ENCODE data around the gene ABL1.

DNA sequence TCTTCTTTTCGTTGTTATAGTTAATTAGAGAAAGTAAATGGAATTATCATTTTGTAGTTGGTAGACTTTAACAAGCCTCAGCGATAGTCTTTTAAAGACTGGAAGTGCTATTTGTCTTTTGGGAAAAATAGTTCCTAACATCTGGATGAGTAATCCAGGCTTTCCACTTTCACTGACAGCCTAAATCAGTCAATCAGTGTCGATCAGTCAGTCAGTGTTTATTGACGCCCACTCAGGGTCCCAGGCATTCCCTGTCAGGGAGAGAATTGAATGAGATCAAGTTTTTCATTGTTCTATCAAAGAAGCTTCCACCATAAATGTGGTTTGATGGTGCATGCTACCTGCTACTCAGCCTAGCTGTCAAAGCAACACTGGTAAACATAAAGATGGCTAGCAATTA, 2.6 kb downstream of the ABL1 start:
- TF ChIP-seq ZNF703 (CRISPR knock-in tag; IDR thresholded peaks at IDR 0.05; ENCODE audit: borderline replicate concordance) (no peak), NCOA2 (CRISPR knock-in tag; IDR thresholded peaks at IDR 0.05) (no peak), ZFP82 (CRISPR knock-in tag; IDR thresholded peaks at IDR 0.05; ENCODE audit: borderline replicate concordance) (no peak), EZH2 (conservative IDR thresholded peaks at IDR 0.05; ENCODE audit: low read depth, low read length) (no peak), GABPA (IDR thresholded peaks at IDR 0.05; ENCODE audit: low read depth, low read length) (no peak), GABPA (CRISPR knock-in tag; IDR thresholded peaks at IDR 0.05; ENCODE audit: low read depth) (no peak)
- TF ChIP-seq, protein P1, sequence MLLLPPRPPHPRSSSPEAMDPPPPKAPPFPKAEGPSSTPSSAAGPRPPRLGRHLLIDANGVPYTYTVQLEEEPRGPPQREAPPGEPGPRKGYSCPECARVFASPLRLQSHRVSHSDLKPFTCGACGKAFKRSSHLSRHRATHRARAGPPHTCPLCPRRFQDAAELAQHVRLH (CRISPR knock-in tag; IDR thresholded peaks at IDR 0.05; ENCODE audit: borderline replicate concordance, low read depth) = no peak
- TF ChIP-seq, protein P2, sequence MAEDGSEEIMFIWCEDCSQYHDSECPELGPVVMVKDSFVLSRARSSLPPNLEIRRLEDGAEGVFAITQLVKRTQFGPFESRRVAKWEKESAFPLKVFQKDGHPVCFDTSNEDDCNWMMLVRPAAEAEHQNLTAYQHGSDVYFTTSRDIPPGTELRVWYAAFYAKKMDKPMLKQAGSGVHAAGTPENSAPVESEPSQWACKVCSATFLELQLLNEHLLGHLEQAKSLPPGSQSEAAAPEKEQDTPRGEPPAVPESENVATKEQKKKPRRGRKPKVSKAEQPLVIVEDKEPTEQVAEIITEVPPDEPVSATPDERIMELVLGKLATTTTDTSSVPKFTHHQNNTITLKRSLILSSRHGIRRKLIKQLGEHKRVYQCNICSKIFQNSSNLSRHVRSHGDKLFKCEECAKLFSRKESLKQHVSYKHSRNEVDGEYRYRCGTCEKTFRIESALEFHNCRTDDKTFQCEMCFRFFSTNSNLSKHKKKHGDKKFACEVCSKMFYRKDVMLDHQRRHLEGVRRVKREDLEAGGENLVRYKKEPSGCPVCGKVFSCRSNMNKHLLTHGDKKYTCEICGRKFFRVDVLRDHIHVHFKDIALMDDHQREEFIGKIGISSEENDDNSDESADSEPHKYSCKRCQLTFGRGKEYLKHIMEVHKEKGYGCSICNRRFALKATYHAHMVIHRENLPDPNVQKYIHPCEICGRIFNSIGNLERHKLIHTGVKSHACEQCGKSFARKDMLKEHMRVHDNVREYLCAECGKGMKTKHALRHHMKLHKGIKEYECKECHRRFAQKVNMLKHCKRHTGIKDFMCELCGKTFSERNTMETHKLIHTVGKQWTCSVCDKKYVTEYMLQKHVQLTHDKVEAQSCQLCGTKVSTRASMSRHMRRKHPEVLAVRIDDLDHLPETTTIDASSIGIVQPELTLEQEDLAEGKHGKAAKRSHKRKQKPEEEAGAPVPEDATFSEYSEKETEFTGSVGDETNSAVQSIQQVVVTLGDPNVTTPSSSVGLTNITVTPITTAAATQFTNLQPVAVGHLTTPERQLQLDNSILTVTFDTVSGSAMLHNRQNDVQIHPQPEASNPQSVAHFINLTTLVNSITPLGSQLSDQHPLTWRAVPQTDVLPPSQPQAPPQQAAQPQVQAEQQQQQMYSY (CRISPR knock-in tag; IDR thresholded peaks at IDR 0.05) = no peak
- TF ChIP-seq, protein P3, sequence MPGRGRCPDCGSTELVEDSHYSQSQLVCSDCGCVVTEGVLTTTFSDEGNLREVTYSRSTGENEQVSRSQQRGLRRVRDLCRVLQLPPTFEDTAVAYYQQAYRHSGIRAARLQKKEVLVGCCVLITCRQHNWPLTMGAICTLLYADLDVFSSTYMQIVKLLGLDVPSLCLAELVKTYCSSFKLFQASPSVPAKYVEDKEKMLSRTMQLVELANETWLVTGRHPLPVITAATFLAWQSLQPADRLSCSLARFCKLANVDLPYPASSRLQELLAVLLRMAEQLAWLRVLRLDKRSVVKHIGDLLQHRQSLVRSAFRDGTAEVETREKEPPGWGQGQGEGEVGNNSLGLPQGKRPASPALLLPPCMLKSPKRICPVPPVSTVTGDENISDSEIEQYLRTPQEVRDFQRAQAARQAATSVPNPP (CRISPR knock-in tag; IDR thresholded peaks at IDR 0.05) = no peak
- TF ChIP-seq, protein P4, sequence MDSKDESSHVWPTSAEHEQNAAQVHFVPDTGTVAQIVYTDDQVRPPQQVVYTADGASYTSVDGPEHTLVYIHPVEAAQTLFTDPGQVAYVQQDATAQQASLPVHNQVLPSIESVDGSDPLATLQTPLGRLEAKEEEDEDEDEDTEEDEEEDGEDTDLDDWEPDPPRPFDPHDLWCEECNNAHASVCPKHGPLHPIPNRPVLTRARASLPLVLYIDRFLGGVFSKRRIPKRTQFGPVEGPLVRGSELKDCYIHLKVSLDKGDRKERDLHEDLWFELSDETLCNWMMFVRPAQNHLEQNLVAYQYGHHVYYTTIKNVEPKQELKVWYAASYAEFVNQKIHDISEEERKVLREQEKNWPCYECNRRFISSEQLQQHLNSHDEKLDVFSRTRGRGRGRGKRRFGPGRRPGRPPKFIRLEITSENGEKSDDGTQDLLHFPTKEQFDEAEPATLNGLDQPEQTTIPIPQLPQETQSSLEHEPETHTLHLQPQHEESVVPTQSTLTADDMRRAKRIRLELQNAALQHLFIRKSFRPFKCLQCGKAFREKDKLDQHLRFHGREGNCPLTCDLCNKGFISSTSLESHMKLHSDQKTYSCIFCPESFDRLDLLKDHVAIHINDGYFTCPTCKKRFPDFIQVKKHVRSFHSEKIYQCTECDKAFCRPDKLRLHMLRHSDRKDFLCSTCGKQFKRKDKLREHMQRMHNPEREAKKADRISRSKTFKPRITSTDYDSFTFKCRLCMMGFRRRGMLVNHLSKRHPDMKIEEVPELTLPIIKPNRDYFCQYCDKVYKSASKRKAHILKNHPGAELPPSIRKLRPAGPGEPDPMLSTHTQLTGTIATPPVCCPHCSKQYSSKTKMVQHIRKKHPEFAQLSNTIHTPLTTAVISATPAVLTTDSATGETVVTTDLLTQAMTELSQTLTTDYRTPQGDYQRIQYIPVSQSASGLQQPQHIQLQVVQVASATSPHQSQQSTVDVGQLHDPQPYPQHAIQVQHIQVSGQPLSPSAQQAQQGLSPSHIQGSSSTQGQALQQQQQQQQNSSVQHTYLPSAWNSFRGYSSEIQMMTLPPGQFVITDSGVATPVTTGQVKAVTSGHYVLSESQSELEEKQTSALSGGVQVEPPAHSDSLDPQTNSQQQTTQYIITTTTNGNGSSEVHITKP (CRISPR knock-in tag; IDR thresholded peaks at IDR 0.05; ENCODE audit: low read depth) = no peak
- TF ChIP-seq, protein P5, sequence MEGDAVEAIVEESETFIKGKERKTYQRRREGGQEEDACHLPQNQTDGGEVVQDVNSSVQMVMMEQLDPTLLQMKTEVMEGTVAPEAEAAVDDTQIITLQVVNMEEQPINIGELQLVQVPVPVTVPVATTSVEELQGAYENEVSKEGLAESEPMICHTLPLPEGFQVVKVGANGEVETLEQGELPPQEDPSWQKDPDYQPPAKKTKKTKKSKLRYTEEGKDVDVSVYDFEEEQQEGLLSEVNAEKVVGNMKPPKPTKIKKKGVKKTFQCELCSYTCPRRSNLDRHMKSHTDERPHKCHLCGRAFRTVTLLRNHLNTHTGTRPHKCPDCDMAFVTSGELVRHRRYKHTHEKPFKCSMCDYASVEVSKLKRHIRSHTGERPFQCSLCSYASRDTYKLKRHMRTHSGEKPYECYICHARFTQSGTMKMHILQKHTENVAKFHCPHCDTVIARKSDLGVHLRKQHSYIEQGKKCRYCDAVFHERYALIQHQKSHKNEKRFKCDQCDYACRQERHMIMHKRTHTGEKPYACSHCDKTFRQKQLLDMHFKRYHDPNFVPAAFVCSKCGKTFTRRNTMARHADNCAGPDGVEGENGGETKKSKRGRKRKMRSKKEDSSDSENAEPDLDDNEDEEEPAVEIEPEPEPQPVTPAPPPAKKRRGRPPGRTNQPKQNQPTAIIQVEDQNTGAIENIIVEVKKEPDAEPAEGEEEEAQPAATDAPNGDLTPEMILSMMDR (CRISPR knock-in tag; IDR thresholded peaks at IDR 0.05) = no peak

Data from HepG2 (cell line).